Caco-2 (cell line): ENCODE measurements around the gene SELENON. TPM values are rescaled to one million over a fixed set of nuclear protein-coding genes. Genes with fewer than 3 reads are reported as not detected.

Experiments used
- BruUV-seq: library from RNA; stranded (reverse); fragments of 400-500 nt; replicated peaks from 2 replicates; lab custom pipeline; 2021; lab: Mats Ljungman, UMichigan
- CTCF ChIA-PET: fragments of 300-600 bp; sonication (Branson Sonifier 250); formaldehyde crosslinking; loops from one replicate; lab custom pipeline; 2022; ENCODE audit warnings: antibody characterized with exemption; lab: Charles Lee
- POLR2A ChIA-PET: fragments of 300-600 bp; sonication (Branson Sonifier 250); formaldehyde crosslinking; loops from one replicate; lab custom pipeline; 2022; ENCODE audit warnings: antibody characterized with exemption; lab: Charles Lee
- DNase-seq, 2 experiments: peaks; one replicate each; pipeline versions ENCODE4 v3.0.0 to v3.0.0-alpha.2; 2020 to 2022
- H3K27me3 ChIP-seq: replicated peaks from 2 replicates; pipeline ENCODE4 v1.6.0; 2011; ENCODE audit warnings: low read length; ENCODE audit not compliant: control insufficient read depth, insufficient read depth
- H3K36me3 ChIP-seq: 2 replicates; pipeline ENCODE4 v1.5.1; 2011; ENCODE audit warnings: low read length; ENCODE audit not compliant: control insufficient read depth, insufficient read depth
- H3K4me1 ChIP-seq: fragments of 250-450 bp; sonication (Bioruptor Pico); 2 replicates; pipeline ENCODE4 v1.5.1; 2020; ENCODE audit warnings: mild to moderate bottlenecking
- H3K4me3 ChIP-seq: 2 replicates; pipeline ENCODE4 v1.5.1; 2011; ENCODE audit warnings: low read depth, mild to moderate bottlenecking, control low read depth, low read length
- H3K9me3 ChIP-seq: fragments of 250-450 bp; sonication (Bioruptor Pico); 2 replicates; pipeline ENCODE4 v1.5.1; 2020; ENCODE audit warnings: mild to moderate bottlenecking, moderate library complexity
- H3K27ac Mint-ChIP-seq: one replicate; pipeline ENCODE4 v1.8.0; 2022; ENCODE audit warnings: mixed read lengths; ENCODE audit not compliant: unreplicated experiment
- H3K27me3 Mint-ChIP-seq: one replicate; pipeline ENCODE4 v1.8.0; 2022; ENCODE audit warnings: mixed read lengths; ENCODE audit not compliant: insufficient read depth, unreplicated experiment
- H3K36me3 Mint-ChIP-seq: one replicate; pipeline ENCODE4 v1.8.0; 2022; ENCODE audit warnings: mild to moderate bottlenecking, mixed read lengths; ENCODE audit not compliant: insufficient read depth, unreplicated experiment
- H3K4me1 Mint-ChIP-seq: one replicate; pipeline ENCODE4 v1.8.0; 2022; ENCODE audit warnings: low read depth, mixed read lengths; ENCODE audit not compliant: unreplicated experiment
- H3K4me3 Mint-ChIP-seq: one replicate; pipeline ENCODE4 v1.8.0; 2022; ENCODE audit warnings: mild to moderate bottlenecking, moderate library complexity, mixed read lengths; ENCODE audit not compliant: unreplicated experiment
- H3K9me3 Mint-ChIP-seq: one replicate; pipeline ENCODE4 v1.8.0; 2022; ENCODE audit warnings: mixed read lengths; ENCODE audit not compliant: unreplicated experiment
- intact Hi-C: fragments of 100-400 bp; cut with micrococcal nuclease; formaldehyde crosslinking; loops from one replicate; pipeline ENCODE4 v1.10.0; 2022; ENCODE audit not compliant: unreplicated experiment
- total RNA-seq: library from RNA; stranded (reverse); gene quantifications from 2 replicates; pipeline ENCODE4 v1.2.3, GENCODE V29; 2022
- TF ChIP-seq, protein P1 (sequence below), 2 experiments: fragments of 200-600 bp in 1 of 2; IDR thresholded peaks; 1 replicate in 1 of 2; 2 replicates in 1 of 2; pipeline versions ENCODE4 v1.5.1 to v1.8.0; 2011 to 2022; ENCODE audit warnings: antibody characterized with exemption in 1 of 2, control low read depth in 1 of 2, inconsistent platforms in 1 of 2, low read depth in 1 of 2, low read length in 1 of 2, mild to moderate bottlenecking in 1 of 2, moderate library complexity in 1 of 2; ENCODE audit not compliant: insufficient read depth in 1 of 2, severe bottlenecking in 1 of 2, unreplicated experiment in 1 of 2

SELENON gene
- total RNA-seq, 1 experiment from 2014 or later = 58.3 TPM

DNA sequence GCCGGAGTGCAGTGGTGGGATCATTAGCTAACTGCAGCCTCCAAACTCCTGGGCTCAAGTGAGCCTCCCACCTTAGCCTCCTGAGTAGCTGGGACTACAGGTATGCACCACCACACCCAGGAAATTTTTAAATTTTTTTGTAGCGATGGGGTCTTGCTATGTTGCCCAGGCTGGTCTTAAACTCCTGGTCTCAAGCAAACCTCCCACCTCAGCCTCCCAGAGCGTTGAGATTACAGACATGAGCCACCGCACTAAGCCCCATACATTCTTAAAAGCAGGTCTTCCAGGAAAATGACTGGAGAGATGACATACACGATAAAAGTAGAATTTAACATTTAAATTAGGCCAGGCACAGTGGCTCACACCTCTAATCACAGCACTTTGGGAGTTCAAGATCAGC is 33.2 kb downstream of the SELENON start:
- no peaks in the 10 kb centered on the region for H3K27me3 ChIP-seq
- Mint-ChIP-seq H3K27ac (no peak overlapping the region), H3K4me1 (peaks cover 6% of the 10 kb centered on the region), H3K27me3 (no peaks in the 10 kb centered on the region), H3K9me3 (no peaks in the 10 kb centered on the region), H3K4me3 (no peak overlapping the region), H3K36me3 (peaks cover 60% of the 10 kb centered on the region)
- intact Hi-C loops = no loop called here
- H3K4me3 ChIP-seq = no peak overlapping the region
- ChIA-PET POLR2A (no interaction called here), CTCF (no interaction called here)
- BruUV-seq = no TSS peak
- peaks cover 1% of the 10 kb centered on the region for H3K36me3 ChIP-seq
- DNase-seq = no peak
- no peaks in the 10 kb centered on the region for H3K9me3 ChIP-seq
- TF ChIP-seq, protein P1, sequence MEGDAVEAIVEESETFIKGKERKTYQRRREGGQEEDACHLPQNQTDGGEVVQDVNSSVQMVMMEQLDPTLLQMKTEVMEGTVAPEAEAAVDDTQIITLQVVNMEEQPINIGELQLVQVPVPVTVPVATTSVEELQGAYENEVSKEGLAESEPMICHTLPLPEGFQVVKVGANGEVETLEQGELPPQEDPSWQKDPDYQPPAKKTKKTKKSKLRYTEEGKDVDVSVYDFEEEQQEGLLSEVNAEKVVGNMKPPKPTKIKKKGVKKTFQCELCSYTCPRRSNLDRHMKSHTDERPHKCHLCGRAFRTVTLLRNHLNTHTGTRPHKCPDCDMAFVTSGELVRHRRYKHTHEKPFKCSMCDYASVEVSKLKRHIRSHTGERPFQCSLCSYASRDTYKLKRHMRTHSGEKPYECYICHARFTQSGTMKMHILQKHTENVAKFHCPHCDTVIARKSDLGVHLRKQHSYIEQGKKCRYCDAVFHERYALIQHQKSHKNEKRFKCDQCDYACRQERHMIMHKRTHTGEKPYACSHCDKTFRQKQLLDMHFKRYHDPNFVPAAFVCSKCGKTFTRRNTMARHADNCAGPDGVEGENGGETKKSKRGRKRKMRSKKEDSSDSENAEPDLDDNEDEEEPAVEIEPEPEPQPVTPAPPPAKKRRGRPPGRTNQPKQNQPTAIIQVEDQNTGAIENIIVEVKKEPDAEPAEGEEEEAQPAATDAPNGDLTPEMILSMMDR (IDR thresholded peaks at IDR 0.05; ENCODE audit: insufficient read depth in 1 of 2, low read depth in 1 of 2, low read length in 1 of 2, severe bottlenecking in 1 of 2, unreplicated experiment in 1 of 2) = no peak
- H3K4me1 ChIP-seq = no peaks in the 10 kb centered on the region

DNA sequence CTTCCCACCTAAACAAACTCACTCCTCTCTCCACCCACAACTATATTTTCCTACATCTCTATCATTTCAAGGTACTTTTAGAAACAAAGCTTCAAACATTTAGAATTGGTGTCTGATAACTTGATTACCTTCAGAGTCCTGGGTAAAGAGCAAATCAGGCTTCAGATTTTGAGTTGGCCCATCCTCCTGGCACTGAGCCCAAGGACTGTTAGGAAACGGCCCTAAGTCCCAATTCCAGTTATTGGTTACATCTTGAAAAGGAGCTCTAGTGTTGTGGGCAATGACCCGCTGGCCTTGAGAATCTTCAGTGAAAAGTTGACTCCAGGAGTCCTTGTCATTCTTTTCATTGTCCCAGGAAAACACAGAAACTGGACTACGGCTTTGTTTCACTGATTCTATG is 34.9 kb downstream of the SELENON start:
- CTCF ChIA-PET = interaction anchor here (0.6 kb wide), 1 partner anchor 57 kb away, joined by 3 read pairs; no protein-coding TSS in a partner anchor
- Histone ChIP-seq H3K36me3 (peaks cover 1% of the 10 kb centered on the region), H3K27me3 (no peaks in the 10 kb centered on the region), H3K9me3 (no peaks in the 10 kb centered on the region), H3K4me1 (no peaks in the 10 kb centered on the region), H3K4me3 (no peak overlapping the region)
- TF ChIP-seq, protein P1 (IDR thresholded peaks at IDR 0.05; ENCODE audit: insufficient read depth in 1 of 2, low read depth in 1 of 2, low read length in 1 of 2, severe bottlenecking in 1 of 2, unreplicated experiment in 1 of 2) = no peak
- intact Hi-C loops = no loop called here
- BruUV-seq = no TSS peak
- H3K9me3 Mint-ChIP-seq = no peaks in the 10 kb centered on the region
- no peak overlapping the region for H3K4me3 Mint-ChIP-seq
- DNase-seq = no peak
- H3K4me1 Mint-ChIP-seq = peaks cover 6% of the 10 kb centered on the region
- H3K27ac Mint-ChIP-seq = no peak overlapping the region
- H3K36me3 Mint-ChIP-seq = peaks cover 50% of the 10 kb centered on the region
- H3K27me3 Mint-ChIP-seq = no peaks in the 10 kb centered on the region
- POLR2A ChIA-PET = no interaction called here

DNA sequence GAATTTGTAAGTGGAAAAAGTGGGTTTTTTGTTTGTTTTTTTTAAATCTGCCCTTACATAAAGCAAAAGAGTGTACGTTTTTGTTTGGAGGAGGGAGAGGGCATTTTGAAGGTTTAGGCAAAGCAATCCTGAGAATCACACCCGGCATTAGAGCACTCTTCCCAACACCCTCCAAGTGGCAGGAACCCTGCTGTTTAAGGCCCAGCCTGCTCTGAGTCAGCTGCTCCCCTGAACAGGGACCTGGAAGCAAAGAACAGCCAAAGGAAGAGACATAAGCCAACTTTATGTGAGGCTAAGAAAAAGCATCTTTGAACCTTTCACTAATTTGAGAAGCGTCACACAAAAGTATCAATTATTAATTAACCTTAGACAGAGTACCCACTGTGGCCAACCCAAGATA is 36.7 kb downstream of the SELENON start:
- Histone ChIP-seq H3K27me3 (no peaks in the 10 kb centered on the region), H3K4me3 (no peak overlapping the region), H3K9me3 (no peaks in the 10 kb centered on the region), H3K4me1 (no peaks in the 10 kb centered on the region), H3K36me3 (peaks cover 1% of the 10 kb centered on the region; the same call in 1 of the 2 replicates)
- H3K27ac Mint-ChIP-seq = no peak overlapping the region
- H3K4me1 Mint-ChIP-seq = peaks cover 6% of the 10 kb centered on the region
- no peak overlapping the region for H3K4me3 Mint-ChIP-seq
- H3K27me3 Mint-ChIP-seq = no peaks in the 10 kb centered on the region
- H3K9me3 Mint-ChIP-seq = no peaks in the 10 kb centered on the region
- ChIA-PET POLR2A (no interaction called here), CTCF (interaction anchor here (0.9 to 1.3 kb wide), 7 partner anchors 17 to 193 kb away, joined by 3 to 8 read pairs (median 4); partner anchors contain the start of genes MTFR1L, PAFAH2 and PAQR7)
- no TSS peak for BruUV-seq
- DNase-seq = no peak
- TF ChIP-seq, protein P1 (IDR thresholded peaks at IDR 0.05; ENCODE audit: insufficient read depth in 1 of 2, low read depth in 1 of 2, low read length in 1 of 2, severe bottlenecking in 1 of 2, unreplicated experiment in 1 of 2) = no peak
- intact Hi-C loops = loop anchor here (1.0 kb wide), 4 partner anchors 54 to 174 kb away; partner anchors contain the start of gene PAFAH2
- H3K36me3 Mint-ChIP-seq = peaks cover 34% of the 10 kb centered on the region
